Skeletal muscle tissue (tissue), 4 donors: ENCODE results near the gene ARMC9. TPM values are rescaled to one million over a fixed set of nuclear protein-coding genes. Genes with fewer than 3 reads are reported as not detected.
A peak's percentile ranks its signal among the peaks of the same experiment; 100 is the strongest.

Experiments used
- H3K27ac ChIP-seq: one replicate; pipeline ENCODE4 v1.7.0; 2013; ENCODE audit warnings: mild to moderate bottlenecking, low read depth, low read length, inconsistent platforms
- H3K27me3 ChIP-seq, 3 donors: one replicate each; pipeline ENCODE4 v1.7.0; 2013; ENCODE audit warnings: low read length in 3 of 3; ENCODE audit not compliant: control insufficient read depth in 3 of 3, insufficient read depth in 3 of 3
- H3K36me3 ChIP-seq, 3 donors: one replicate each; pipeline ENCODE4 v1.7.0; 2013; ENCODE audit warnings: low read length in 3 of 3; ENCODE audit not compliant: control insufficient read depth in 3 of 3, insufficient read depth in 3 of 3
- H3K4me1 ChIP-seq, 3 donors: one replicate each; pipeline ENCODE4 v1.7.0; 2013; ENCODE audit warnings: low read length in 3 of 3, mild to moderate bottlenecking in 3 of 3; ENCODE audit not compliant: control insufficient read depth in 3 of 3, insufficient read depth in 3 of 3
- H3K4me3 ChIP-seq, 3 donors: one replicate each; pipeline ENCODE4 v1.7.0; 2013; ENCODE audit warnings: low read length in 3 of 3
- H3K9ac ChIP-seq, 3 donors: one replicate each; pipeline ENCODE4 v1.7.0; 2013; ENCODE audit warnings: low read length in 3 of 3, mild to moderate bottlenecking in 3 of 3, moderate library complexity in 2 of 3, low read depth in 1 of 3
- H3K9me3 ChIP-seq, 3 donors: one replicate each; pipeline ENCODE4 v1.7.0; 2013; ENCODE audit warnings: low read length in 3 of 3; ENCODE audit not compliant: control insufficient read depth in 3 of 3
- total RNA-seq: library from RNA; depleted of rRNA; stranded (reverse); fragments of >200 nt; gene quantifications from one replicate; pipeline ENCODE4 v1.2.3, GENCODE V29; 2014
- donor health status: Osteomylitis.

Gene ARMC9
- total RNA-seq, 1 donor from 2014 or later = 6.8 TPM

DNA sequence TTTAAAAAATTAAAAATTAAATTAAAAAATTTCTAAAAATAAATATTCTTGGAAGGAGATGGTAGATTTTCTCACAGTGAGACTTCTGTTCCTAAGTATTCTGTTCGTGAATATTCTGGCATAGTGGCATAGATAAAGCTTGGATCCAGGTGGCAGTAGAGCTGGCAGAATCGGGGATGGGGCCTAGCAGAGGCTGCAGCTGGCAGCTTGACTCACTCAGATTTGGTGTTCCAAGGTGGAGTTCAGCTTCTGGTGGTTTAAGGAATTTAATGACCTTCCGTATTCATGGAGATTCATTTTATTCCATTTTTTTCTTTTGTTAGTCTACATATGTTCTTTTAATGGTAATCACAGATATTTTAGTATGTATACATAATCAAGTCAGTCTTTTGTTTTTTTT is 19.9 kb downstream of the ARMC9 start:
- Histone ChIP-seq H3K27me3 (no peaks in the 10 kb centered on the region), H3K4me1 (peaks cover 0 to 7% (median 6%) of the 10 kb centered on the region in 3 donors), H3K4me3 (no peak overlapping the region), H3K36me3 (peaks cover 0 to 3% (median 0%) of the 10 kb centered on the region in 3 donors), H3K9ac (no peak overlapping the region), H3K9me3 (no peaks in the 10 kb centered on the region), H3K27ac (no peak overlapping the region)

DNA sequence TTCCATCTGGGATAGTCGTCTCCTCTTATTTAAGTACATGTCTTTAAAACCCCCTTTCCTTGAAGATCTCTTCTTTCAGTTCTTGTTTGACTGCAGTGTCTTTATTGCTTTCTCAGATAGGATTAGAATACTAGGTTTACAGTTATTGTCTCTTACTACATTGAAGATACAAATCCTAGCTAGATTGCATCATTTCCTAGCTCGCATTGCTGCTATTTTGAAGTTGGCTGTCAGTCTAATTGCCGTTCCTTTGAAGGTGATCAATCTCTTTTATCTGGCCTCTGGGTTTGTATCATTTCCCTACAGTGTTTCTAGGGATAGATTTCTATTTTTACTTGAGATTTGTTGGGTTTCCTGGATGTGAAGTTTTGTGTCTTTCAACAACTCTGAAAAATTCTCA is 20.9 kb downstream of the ARMC9 start:
- Histone ChIP-seq H3K4me3 (no peak overlapping the region), H3K27me3 (no peaks in the 10 kb centered on the region), H3K27ac (no peak overlapping the region), H3K9ac (no peak overlapping the region), H3K4me1 (peaks cover 0 to 4% (median 2%) of the 10 kb centered on the region in 3 donors), H3K9me3 (no peaks in the 10 kb centered on the region), H3K36me3 (peaks cover 0 to 3% (median 0%) of the 10 kb centered on the region in 3 donors)

DNA sequence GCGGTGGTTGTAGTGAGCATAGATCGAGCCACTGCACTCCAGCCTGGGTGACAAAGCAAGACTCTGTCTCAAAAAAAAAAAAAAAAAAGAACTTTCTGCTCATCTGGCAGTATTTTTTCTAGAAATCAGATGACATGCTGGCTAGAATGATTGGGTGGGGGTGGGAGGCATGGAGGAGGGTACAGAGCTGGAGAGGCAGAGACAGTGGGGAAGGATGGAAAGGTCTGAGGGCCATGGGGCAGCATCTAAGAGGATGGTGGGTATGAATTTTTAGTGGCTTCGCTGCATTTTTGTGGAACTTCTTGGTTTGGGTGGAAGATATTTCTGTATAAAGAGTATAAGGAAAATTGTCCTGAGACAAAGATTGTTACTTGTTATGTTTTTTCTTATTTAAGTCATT is 23.3 kb downstream of the ARMC9 start:
- H3K27ac ChIP-seq = no peak overlapping the region
- H3K27me3 ChIP-seq = no peaks in the 10 kb centered on the region
- no peak overlapping the region for H3K4me3 ChIP-seq
- H3K36me3 ChIP-seq = no peaks in the 10 kb centered on the region
- H3K4me1 ChIP-seq = peaks cover 0 to 4% (median 2%) of the 10 kb centered on the region in 3 donors
- H3K9me3 ChIP-seq = no peaks in the 10 kb centered on the region
- no peak overlapping the region for H3K9ac ChIP-seq

DNA sequence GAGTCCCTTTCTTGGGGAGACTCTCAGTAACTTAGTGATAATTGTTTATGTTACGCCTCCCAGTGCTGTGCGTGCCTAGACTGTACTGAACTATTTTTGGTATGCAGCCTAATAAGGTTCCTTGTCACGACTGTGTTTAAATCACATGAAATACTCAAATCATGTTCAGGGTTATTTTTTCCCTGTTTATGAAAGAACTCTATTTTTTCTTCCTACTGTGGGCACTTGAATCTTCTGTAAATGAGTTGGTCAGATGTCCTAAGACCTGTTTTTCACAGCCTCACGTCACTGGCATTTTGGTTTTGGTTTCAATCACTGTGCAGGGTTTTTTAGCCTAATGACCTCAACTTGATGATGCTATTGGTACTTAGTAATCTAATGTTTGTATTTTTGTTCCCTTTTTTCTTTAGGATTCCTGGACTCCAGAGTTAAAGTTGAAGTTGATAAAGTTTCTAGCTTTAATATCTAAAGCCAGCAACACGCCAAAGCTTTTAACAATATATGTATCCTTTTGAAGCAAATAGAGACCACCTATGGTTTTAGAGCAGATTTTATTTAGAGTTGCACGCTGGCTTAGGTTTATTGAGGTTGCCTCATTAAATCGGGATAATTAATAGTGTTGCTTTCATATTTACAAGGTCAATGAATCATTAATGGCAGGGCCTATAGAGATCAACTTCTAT is 24.0 kb downstream of the ARMC9 start:
- peaks cover 2 to 5% (median 2%) of the 10 kb centered on the region in 3 donors for H3K4me1 ChIP-seq
- H3K27me3 ChIP-seq = no peaks in the 10 kb centered on the region
- H3K36me3 ChIP-seq = no peaks in the 10 kb centered on the region
- no peaks in the 10 kb centered on the region for H3K9me3 ChIP-seq
- no peak overlapping the region for H3K9ac ChIP-seq
- H3K4me3 ChIP-seq = no peak overlapping the region
- H3K27ac ChIP-seq = no peak overlapping the region

DNA sequence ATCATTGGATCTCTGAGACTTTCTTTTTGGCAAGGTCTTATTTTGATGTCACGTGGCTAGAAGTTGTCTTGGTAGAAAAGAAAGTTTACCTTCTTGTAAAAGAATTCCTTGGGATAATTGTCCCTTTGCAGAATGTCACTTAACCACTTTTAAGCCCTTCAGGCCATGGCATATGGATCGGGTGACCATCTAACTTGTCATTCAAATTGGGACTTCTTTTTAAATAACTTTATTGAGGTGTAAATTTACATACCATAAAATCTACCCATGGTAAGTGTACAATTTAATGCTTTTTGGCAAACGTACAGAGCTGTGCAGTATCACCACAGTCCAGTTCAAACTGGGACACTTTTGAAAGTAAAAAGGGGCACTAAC is 24.6 kb downstream of the ARMC9 start:
- H3K9ac ChIP-seq = no peak overlapping the region
- H3K9me3 ChIP-seq = no peaks in the 10 kb centered on the region
- no peaks in the 10 kb centered on the region for H3K27me3 ChIP-seq
- no peaks in the 10 kb centered on the region for H3K36me3 ChIP-seq
- no peak overlapping the region for H3K27ac ChIP-seq
- peaks cover 2 to 10% (median 4%) of the 10 kb centered on the region in 3 donors for H3K4me1 ChIP-seq
- H3K4me3 ChIP-seq = no peak overlapping the region

DNA sequence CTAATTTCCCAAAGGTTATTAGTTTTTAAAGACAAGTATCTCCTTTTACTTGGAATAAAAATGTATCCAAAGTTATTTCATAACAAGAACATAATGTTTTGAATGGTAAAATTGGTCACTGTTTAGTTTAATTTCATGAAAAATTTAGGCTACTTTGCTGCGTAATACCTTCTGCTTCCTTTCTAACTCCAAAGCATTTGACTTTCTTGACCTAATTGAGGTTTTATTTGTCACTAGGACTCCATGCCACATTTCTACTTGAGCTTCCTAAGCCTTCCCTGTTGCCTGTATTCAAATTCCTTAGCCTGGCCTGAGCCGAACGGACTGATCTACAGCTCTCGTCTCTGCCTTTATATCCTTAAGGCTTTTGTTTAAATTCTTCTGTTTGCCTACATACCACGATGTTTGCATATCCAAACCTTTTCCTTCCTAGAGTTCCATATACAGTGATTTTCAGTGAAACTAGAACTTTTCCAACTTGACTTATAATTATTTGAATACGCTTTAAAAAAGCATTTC is 25.1 kb downstream of the ARMC9 start:
- Histone ChIP-seq H3K27me3 (no peaks in the 10 kb centered on the region), H3K4me1 (peaks cover 2 to 12% (median 4%) of the 10 kb centered on the region in 3 donors), H3K27ac (no peak overlapping the region), H3K36me3 (no peaks in the 10 kb centered on the region), H3K9me3 (no peaks in the 10 kb centered on the region), H3K4me3 (no peak overlapping the region), H3K9ac (no peak overlapping the region)

DNA sequence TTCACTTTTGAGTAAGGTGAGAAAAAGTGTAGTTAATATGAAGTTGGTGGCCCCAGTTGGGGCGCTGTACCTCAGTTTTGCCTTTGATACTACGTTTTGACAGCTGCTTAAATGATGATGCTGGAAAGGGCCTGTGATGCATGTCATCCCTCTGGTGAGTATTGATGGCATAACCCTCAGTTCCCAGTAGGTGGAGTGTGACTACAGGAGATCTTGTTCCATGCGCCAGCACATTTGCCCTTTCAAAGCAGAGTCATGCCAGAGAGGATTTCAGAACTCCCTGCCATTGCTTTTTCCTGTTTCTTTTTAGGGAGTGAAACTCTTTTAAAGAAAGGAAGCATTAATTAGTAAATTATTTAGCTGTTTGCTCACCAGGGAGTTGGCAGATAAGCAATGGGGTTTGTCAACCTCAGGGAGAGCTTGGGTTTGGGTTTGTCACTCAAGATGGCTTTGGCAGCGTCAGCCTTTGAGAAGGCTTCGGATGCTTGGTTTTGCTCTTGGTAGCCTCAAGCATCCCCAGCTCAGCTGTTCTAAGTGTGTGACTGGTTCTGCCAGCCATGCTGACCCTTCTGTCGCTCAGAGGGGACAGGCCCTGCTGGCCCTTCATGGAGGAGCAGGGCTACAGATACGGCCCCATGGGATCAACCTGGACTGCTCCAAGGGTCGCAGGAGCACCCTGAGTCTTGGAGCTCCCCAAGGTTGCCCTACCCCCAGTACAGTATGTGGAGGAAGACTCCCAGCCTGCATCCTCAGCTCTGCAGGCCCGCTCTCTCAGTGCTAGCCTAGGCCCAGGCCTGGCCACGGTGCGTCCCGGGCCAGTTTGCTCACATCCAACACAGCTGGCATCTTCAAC is 29.1 kb downstream of the ARMC9 start:
- H3K4me1 ChIP-seq = peaks cover 0 to 12% (median 4%) of the 10 kb centered on the region in 3 donors
- H3K27me3 ChIP-seq = no peaks in the 10 kb centered on the region
- peak overlapping the region; percentile 67 for H3K27ac ChIP-seq
- H3K4me3 ChIP-seq = no peak overlapping the region
- no peaks in the 10 kb centered on the region for H3K36me3 ChIP-seq
- peak overlapping the region in 2 of 3 donors; percentile 34 to 54 for H3K9ac ChIP-seq
- H3K9me3 ChIP-seq = no peaks in the 10 kb centered on the region

DNA sequence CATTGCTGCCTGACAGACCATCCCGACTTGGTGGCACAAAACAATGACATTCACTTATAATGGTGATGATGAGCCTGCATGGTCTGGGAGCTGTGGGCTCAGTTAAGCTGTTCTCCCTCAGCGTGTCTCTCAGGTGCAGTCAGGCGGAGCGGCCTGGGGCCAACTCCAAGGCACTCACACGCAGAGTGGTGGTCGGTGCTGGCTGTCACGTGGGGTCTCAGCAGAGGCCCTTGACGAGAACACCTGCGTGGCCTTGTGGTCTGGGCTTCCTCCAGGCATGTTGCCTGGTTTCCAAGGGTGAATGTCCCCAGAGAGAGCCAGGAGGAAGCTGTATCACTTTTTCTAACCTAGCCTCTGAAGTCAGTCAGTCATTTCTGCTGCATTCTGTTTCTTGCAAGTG is 29.8 kb downstream of the ARMC9 start:
- H3K27ac ChIP-seq = peak overlapping the region; percentile 67
- H3K4me3 ChIP-seq = no peak overlapping the region
- H3K4me1 ChIP-seq = peaks cover 0 to 12% (median 4%) of the 10 kb centered on the region in 3 donors
- peak overlapping the region in 1 of 3 donors; percentile 34 for H3K9ac ChIP-seq
- no peaks in the 10 kb centered on the region for H3K9me3 ChIP-seq
- H3K27me3 ChIP-seq = no peaks in the 10 kb centered on the region
- no peaks in the 10 kb centered on the region for H3K36me3 ChIP-seq

DNA sequence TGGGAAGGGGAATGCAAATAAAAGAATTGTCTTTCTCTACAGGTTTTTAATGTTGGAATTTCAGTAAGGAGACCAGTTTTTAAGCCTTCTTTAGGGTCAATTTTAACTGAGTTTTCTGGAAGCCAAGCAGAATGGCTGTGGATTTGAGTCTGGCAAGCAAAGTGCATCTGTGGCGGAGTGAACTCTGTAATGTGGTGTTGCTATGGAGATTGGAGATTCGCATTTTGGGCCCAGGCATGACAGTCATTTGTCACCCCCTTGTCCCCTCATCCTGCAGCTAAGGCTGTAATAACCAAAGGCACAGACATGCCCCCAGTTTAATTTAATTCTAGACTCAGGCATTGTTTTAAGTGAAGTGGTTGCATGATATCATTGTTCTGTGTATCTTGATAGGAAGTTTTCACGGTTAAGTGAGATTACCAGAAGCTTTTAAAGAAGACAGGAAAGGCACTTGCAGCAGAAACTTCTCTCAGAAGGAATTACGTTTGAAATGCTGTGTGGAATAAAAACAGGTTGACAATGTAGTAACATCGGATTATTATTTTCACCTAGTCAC is 30.6 kb downstream of the ARMC9 start:
- no peak overlapping the region for H3K27ac ChIP-seq
- no peak overlapping the region for H3K4me3 ChIP-seq

DNA sequence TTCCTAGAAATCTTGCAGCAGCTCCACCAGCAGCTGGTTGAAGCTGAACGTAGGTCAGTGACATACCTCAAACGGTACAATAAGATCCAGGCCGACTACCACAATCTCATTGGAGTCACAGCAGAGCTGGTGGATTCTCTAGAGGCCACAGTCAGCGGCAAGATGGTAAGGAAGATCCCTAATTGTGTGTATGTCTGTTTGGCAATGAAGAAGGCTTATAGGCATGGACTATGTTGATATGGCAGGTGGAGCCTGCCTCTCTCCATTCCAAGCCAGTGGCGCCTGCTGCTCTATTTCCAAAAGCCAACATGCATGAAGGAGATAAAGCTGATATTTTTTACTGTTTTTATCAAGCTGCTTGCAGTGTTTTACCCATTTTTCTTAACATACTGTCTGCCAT is 36.8 kb downstream of the ARMC9 start:
- no peaks in the 10 kb centered on the region for H3K9me3 ChIP-seq
- no peak overlapping the region for H3K9ac ChIP-seq
- H3K27me3 ChIP-seq = no peaks in the 10 kb centered on the region
- H3K4me3 ChIP-seq = no peak overlapping the region
- peaks cover 0 to 4% (median 4%) of the 10 kb centered on the region in 3 donors for H3K36me3 ChIP-seq
- no peak overlapping the region for H3K27ac ChIP-seq
- H3K4me1 ChIP-seq = no peaks in the 10 kb centered on the region

More for the DNA sequence above, 30.6 kb downstream of the ARMC9 start:
- peaks cover 0 to 8% (median 4%) of the 10 kb centered on the region in 3 donors for H3K4me1 ChIP-seq
- H3K36me3 ChIP-seq = no peaks in the 10 kb centered on the region
- no peaks in the 10 kb centered on the region for H3K9me3 ChIP-seq
- H3K27me3 ChIP-seq = no peaks in the 10 kb centered on the region
- H3K9ac ChIP-seq = no peak overlapping the region
